Astrocyte (in vitro differentiated cells and primary cell): Measurements from ENCODE around the gene CD200R1. TPM values are rescaled to one million over a fixed set of nuclear protein-coding genes. Genes with fewer than 3 reads are reported as not detected.

Source experiments
- DNase-seq: peaks from one replicate; pipeline ENCODE4 v3.0.0-alpha.2; 2010; ENCODE audit warnings: low read depth
- FAIRE-seq: peaks from 2 replicates; lab custom pipeline; 2011; peaks lifted over from hg19 to GRCh38; lab: Jason Lieb, UNC
- H2AFZ ChIP-seq: 2 replicates; pipeline ENCODE4 v1.6.0; 2012; ENCODE audit warnings: low read depth, low read length, inconsistent platforms
- H3K27ac ChIP-seq: 2 replicates; pipeline ENCODE4 v1.5.1; 2011; ENCODE audit warnings: low read depth, low read length, inconsistent platforms
- H3K27me3 ChIP-seq: 2 replicates; pipeline ENCODE4 v1.6.0; 2011; ENCODE audit warnings: low read length, inconsistent platforms; ENCODE audit not compliant: insufficient read depth
- H3K36me3 ChIP-seq: 2 replicates; pipeline ENCODE4 v1.5.1; 2011; ENCODE audit warnings: low read length, inconsistent platforms; ENCODE audit not compliant: insufficient read depth
- H3K4me1 ChIP-seq: 2 replicates; pipeline ENCODE4 v1.5.1; 2011; ENCODE audit warnings: low read length, inconsistent platforms; ENCODE audit not compliant: insufficient read depth
- H3K4me2 ChIP-seq: 2 replicates; pipeline ENCODE4 v1.6.0; 2012; ENCODE audit warnings: low read length, inconsistent platforms
- H3K4me3 ChIP-seq: 2 replicates; pipeline ENCODE4 v1.5.1; 2011; ENCODE audit warnings: low read depth, mild to moderate bottlenecking, low read length, inconsistent platforms; ENCODE audit not compliant: insufficient read depth
- H3K79me2 ChIP-seq: 2 replicates; pipeline ENCODE4 v1.6.0; 2012; ENCODE audit warnings: mild to moderate bottlenecking, low read length, inconsistent platforms; ENCODE audit not compliant: insufficient read depth
- H3K9ac ChIP-seq: 2 replicates; pipeline ENCODE4 v1.6.0; 2012; ENCODE audit warnings: mild to moderate bottlenecking, low read length, inconsistent platforms
- H3K9me3 ChIP-seq: 2 replicates; pipeline ENCODE4 v1.5.1; 2012; ENCODE audit warnings: low read depth, mild to moderate bottlenecking, low read length, inconsistent platforms; ENCODE audit not compliant: insufficient read depth
- H4K20me1 ChIP-seq: 2 replicates; pipeline ENCODE4 v1.6.0; 2012; ENCODE audit warnings: low read length, inconsistent platforms; ENCODE audit not compliant: insufficient read depth
- H3K27ac Mint-ChIP-seq: one replicate; pipeline ENCODE4 v1.8.0; 2021; ENCODE audit warnings: mild to moderate bottlenecking, mixed read lengths; ENCODE audit not compliant: unreplicated experiment
- H3K27me3 Mint-ChIP-seq: one replicate; pipeline ENCODE4 v1.8.0; 2021; ENCODE audit warnings: low read depth, mixed read lengths; ENCODE audit not compliant: unreplicated experiment
- H3K36me3 Mint-ChIP-seq: one replicate; pipeline ENCODE4 v1.8.0; 2021; ENCODE audit warnings: low read depth, mixed read lengths; ENCODE audit not compliant: unreplicated experiment
- H3K4me1 Mint-ChIP-seq: one replicate; pipeline ENCODE4 v1.8.0; 2021; ENCODE audit warnings: low read depth, mixed read lengths; ENCODE audit not compliant: unreplicated experiment
- H3K4me3 Mint-ChIP-seq: one replicate; pipeline ENCODE4 v1.8.0; 2021; ENCODE audit warnings: mild to moderate bottlenecking, moderate library complexity, mixed read lengths; ENCODE audit not compliant: unreplicated experiment
- H3K9me3 Mint-ChIP-seq: one replicate; pipeline ENCODE4 v1.8.0; 2021; ENCODE audit warnings: mild to moderate bottlenecking, mixed read lengths; ENCODE audit not compliant: unreplicated experiment
- EZH2 ChIP-seq: IDR thresholded peaks from 2 replicates; pipeline ENCODE4 v1.6.1; 2012; ENCODE audit warnings: mild to moderate bottlenecking, low read length, inconsistent platforms; ENCODE audit not compliant: insufficient read depth
- total RNA-seq: library from RNA; stranded (reverse); gene quantifications from 2 replicates; pipeline ENCODE4 v1.2.1, GENCODE V29; 2021
- TF ChIP-seq, protein P1 (sequence below): IDR thresholded peaks from 2 replicates; pipeline ENCODE4 v1.5.1; 2011; ENCODE audit warnings: low read depth, mild to moderate bottlenecking, inconsistent platforms, low read length, moderate library complexity; ENCODE audit not compliant: insufficient read depth

The CD200R1 gene
- total RNA-seq, 1 donor from 2014 or later, result 0.39 TPM

DNA sequence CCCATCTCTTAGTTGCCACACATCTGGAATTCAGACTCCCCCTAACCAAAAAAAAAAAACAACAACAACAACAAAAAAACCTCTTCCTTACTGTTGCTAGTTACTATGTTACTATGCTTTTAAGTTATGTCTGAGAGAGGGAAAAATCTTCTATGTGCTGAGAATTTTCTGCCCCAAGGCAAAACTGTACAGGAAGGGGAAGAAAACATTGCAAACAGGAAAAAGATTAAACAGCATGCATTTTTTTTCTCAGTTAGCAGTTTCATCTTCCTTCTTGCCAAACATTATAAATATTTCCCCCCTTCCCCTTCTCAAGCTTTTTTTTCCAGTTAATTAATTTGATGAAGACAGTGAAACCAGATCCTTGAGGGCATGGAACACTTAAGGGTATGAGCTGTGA, 1.1 kb upstream of the CD200R1 start:
- Mint-ChIP-seq H3K9me3 (no peaks in the 10 kb centered on the region), H3K27me3 (peaks cover 3% of the 10 kb centered on the region), H3K4me1 (peaks cover 5% of the 10 kb centered on the region), H3K4me3 (no peak overlapping the region), H3K36me3 (no peaks in the 10 kb centered on the region), H3K27ac (no peak overlapping the region)
- DNase-seq (no peak), FAIRE-seq (no peak)
- Histone ChIP-seq H3K27ac (no peak overlapping the region), H3K27me3 (no peaks in the 10 kb centered on the region), H3K9ac (no peak overlapping the region), H3K4me1 (no peaks in the 10 kb centered on the region), H3K4me3 (no peak overlapping the region), H3K36me3 (no peaks in the 10 kb centered on the region), H3K9me3 (no peaks in the 10 kb centered on the region), H3K79me2 (no peaks in the 10 kb centered on the region), H3K4me2 (no peak overlapping the region), H2AFZ (no peak overlapping the region), H4K20me1 (no peaks in the 10 kb centered on the region)
- TF ChIP-seq EZH2, result no peak
- TF ChIP-seq, protein P1, sequence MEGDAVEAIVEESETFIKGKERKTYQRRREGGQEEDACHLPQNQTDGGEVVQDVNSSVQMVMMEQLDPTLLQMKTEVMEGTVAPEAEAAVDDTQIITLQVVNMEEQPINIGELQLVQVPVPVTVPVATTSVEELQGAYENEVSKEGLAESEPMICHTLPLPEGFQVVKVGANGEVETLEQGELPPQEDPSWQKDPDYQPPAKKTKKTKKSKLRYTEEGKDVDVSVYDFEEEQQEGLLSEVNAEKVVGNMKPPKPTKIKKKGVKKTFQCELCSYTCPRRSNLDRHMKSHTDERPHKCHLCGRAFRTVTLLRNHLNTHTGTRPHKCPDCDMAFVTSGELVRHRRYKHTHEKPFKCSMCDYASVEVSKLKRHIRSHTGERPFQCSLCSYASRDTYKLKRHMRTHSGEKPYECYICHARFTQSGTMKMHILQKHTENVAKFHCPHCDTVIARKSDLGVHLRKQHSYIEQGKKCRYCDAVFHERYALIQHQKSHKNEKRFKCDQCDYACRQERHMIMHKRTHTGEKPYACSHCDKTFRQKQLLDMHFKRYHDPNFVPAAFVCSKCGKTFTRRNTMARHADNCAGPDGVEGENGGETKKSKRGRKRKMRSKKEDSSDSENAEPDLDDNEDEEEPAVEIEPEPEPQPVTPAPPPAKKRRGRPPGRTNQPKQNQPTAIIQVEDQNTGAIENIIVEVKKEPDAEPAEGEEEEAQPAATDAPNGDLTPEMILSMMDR, result no peak

DNA sequence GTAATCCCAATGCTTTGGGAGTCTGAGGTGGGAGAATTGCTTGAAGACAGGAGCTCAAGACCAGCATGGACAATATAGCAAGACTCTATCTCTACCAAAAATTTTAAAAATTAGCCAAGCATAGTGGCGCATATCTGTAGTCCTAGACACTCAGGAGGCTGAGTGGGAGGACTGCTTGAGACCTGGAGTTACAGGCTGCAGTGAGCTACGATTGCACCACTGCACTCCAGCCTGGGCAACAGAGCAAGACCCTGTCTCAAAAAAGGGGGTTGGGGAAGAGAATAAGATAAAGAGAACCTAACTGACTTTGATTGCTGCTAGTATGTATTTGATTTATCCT, 755 bp downstream of the CD200R1 start:
- H3K9ac ChIP-seq, result no peak overlapping the region
- H4K20me1 ChIP-seq, result no peaks in the 10 kb centered on the region
- H3K4me3 ChIP-seq, result no peak overlapping the region
- no peak overlapping the region for H3K27ac ChIP-seq
- H3K4me3 Mint-ChIP-seq, result no peak overlapping the region
- FAIRE-seq (no peak), DNase-seq (no peak)
- no peaks in the 10 kb centered on the region for H3K9me3 Mint-ChIP-seq
- H3K27me3 Mint-ChIP-seq, result peaks cover 3% of the 10 kb centered on the region
- H3K9me3 ChIP-seq, result no peaks in the 10 kb centered on the region
- H3K36me3 Mint-ChIP-seq, result no peaks in the 10 kb centered on the region
- TF ChIP-seq, protein P1, result no peak
- no peak for TF ChIP-seq EZH2
- no peak overlapping the region for H3K4me2 ChIP-seq
- no peaks in the 10 kb centered on the region for H3K27me3 ChIP-seq
- no peaks in the 10 kb centered on the region for H3K79me2 ChIP-seq
- H3K27ac Mint-ChIP-seq, result no peak overlapping the region
- H3K4me1 Mint-ChIP-seq, result no peaks in the 10 kb centered on the region
- H3K4me1 ChIP-seq, result no peaks in the 10 kb centered on the region
- H3K36me3 ChIP-seq, result no peaks in the 10 kb centered on the region
- no peak overlapping the region for H2AFZ ChIP-seq

DNA sequence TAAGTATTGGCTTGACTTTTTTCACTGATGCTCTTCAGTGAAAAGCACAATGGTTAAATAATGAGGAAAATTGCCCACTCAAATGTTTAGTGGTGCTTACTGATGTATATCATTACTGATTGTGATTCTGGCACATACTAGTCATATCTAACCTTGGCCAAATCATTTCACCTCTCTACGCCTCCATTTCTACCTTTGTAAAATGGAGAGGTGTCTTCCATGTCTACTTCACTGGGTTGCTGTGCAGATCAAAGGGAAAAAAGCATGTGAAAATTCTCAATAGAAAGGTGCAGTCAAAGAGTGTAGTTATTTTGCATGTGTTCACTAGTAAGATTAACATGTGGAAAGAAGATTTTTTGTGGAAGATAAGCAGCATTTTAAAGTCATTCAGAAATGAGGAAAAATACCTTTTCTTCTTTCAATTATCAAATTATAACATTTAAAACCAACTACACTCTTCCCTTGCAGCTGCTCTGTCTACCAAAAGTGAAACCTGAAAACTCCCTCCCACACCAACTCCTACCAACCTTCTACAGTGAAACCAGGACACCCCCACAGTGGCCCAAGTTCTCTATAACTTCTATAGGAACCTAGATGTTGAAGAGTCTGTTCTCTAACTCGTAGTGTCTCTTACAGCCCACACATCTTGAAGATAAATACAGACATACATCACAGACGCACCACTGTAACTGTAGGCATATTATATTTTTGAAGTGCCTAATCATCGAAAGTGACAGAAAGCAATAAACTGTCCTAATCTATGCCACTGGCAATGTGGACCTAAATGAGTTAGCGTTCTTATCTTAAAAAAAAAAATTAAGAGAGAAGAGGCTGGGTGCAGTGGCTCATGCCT, 1.4 kb downstream of the CD200R1 start:
- no peaks in the 10 kb centered on the region for H3K9me3 Mint-ChIP-seq
- TF ChIP-seq, protein P1, result no peak
- no peak for TF ChIP-seq EZH2
- H3K36me3 ChIP-seq, result no peaks in the 10 kb centered on the region
- no peak overlapping the region for H3K4me2 ChIP-seq
- H3K4me1 Mint-ChIP-seq, result no peaks in the 10 kb centered on the region
- no peak overlapping the region for H3K9ac ChIP-seq
- no peak overlapping the region for H3K27ac Mint-ChIP-seq
- no peaks in the 10 kb centered on the region for H4K20me1 ChIP-seq
- H3K27me3 ChIP-seq, result no peaks in the 10 kb centered on the region
- H3K4me1 ChIP-seq, result no peaks in the 10 kb centered on the region
- H2AFZ ChIP-seq, result no peak overlapping the region
- FAIRE-seq (no peak), DNase-seq (no peak)
- H3K4me3 Mint-ChIP-seq, result no peak overlapping the region
- no peaks in the 10 kb centered on the region for H3K36me3 Mint-ChIP-seq
- peaks cover 3% of the 10 kb centered on the region for H3K27me3 Mint-ChIP-seq
- no peaks in the 10 kb centered on the region for H3K79me2 ChIP-seq
- H3K4me3 ChIP-seq, result no peak overlapping the region
- H3K9me3 ChIP-seq, result no peaks in the 10 kb centered on the region
- H3K27ac ChIP-seq, result no peak overlapping the region
